ENCODE results near the gene ERFL. TPM values are rescaled to one million over a fixed set of nuclear protein-coding genes. Genes with fewer than 3 reads are reported as not detected.

ERFL gene
- total RNA-seq, 1 experiment from 2014 or later, result 0.79 TPM

GRCh38 chr19:41907994-41908615 lies 20.1 kb downstream of the ERFL start:
- Histone ChIP-seq H3K4me2 (ENCODE audit: low read length) (no peak overlapping the region), H3K79me2 (ENCODE audit: insufficient read depth, low read length) (no peaks in the 10 kb centered on the region), H3K4me3 (replicated peaks in 1 of 2; ENCODE audit: low read depth in 1 of 2, low read length in 2 of 2) (no peak overlapping the region), H3K9me3 (ENCODE audit: control insufficient read depth in 1 of 2, insufficient read depth in 1 of 2, low read depth in 1 of 2, low read length in 2 of 2) (no peaks in the 10 kb centered on the region), H4K20me1 (ENCODE audit: insufficient read depth) (no peaks in the 10 kb centered on the region), H2AFZ (ENCODE audit: low read depth, low read length, poor library complexity, severe bottlenecking) (no peak overlapping the region), H3K36me3 (ENCODE audit: control insufficient read depth in 1 of 2, insufficient read depth in 2 of 2, low read length in 2 of 2) (peaks cover 16 to 20% of the 10 kb centered on the region in 2 experiments; a peak in 3 of 4 replicates), H3K27me3 (ENCODE audit: insufficient read depth, low read length) (no peaks in the 10 kb centered on the region), H3K9ac (ENCODE audit: low read length) (no peak overlapping the region), H3K27ac (ENCODE audit: low read depth, low read length) (no peak overlapping the region), H3K9me2 (ENCODE audit: insufficient read depth) (no peaks in the 10 kb centered on the region), H3K4me1 (ENCODE audit: control insufficient read depth in 1 of 2, insufficient read depth in 2 of 2, low read length in 2 of 2) (peaks cover 0 to 6% of the 10 kb centered on the region in 2 experiments; a peak in 1 of 4 replicates)
- POLR2A ChIA-PET, result no interaction called here
- BruUV-seq (replicated peaks), result no TSS peak
- DNase-seq (ENCODE audit: low read depth, low spot score) (no peak), ATAC-seq (no peak)
- TF ChIP-seq ZBTB33 (IDR thresholded peaks at IDR 0.05; ENCODE audit: extremely low read depth, insufficient replicate concordance, low read length) (no peak), ATF3 (IDR thresholded peaks at IDR 0.05) (no peak), CEBPB (IDR thresholded peaks at IDR 0.05; ENCODE audit: low read depth) (no peak), SRF (IDR thresholded peaks at IDR 0.05; ENCODE audit: low read depth) (no peak), POLR2AphosphoS5 (IDR thresholded peaks at IDR 0.05; ENCODE audit: low read depth, low read length) (no peak), SP1 (IDR thresholded peaks at IDR 0.05; ENCODE audit: low read depth) (no peak), CBX3 (IDR thresholded peaks at IDR 0.05; ENCODE audit: low read depth) (no peak), ZFX (IDR thresholded peaks at IDR 0.05) (no peak), POLR2A (IDR thresholded peaks at IDR 0.05; ENCODE audit: borderline replicate concordance, extremely low read depth, insufficient read depth, insufficient read length) (no peak), MAX (IDR thresholded peaks at IDR 0.05) (no peak), JUND (IDR thresholded peaks at IDR 0.05) (no peak), ZNF274 (IDR thresholded peaks at IDR 0.05; ENCODE audit: low read depth, low read length) (no peak), EZH2phosphoT487 (IDR thresholded peaks at IDR 0.05; ENCODE audit: borderline replicate concordance) (no peak), FOSL1 (IDR thresholded peaks at IDR 0.05; ENCODE audit: low read depth) (no peak), SIN3A (IDR thresholded peaks at IDR 0.05; ENCODE audit: low read depth) (no peak), TCF7L2 (IDR thresholded peaks at IDR 0.05; ENCODE audit: borderline replicate concordance, extremely low read depth, insufficient read depth, insufficient read length) (no peak), REST (IDR thresholded peaks at IDR 0.05; ENCODE audit: low read depth) (no peak), RAD21 (IDR thresholded peaks at IDR 0.05; ENCODE audit: low read depth) (no peak), YY1 (IDR thresholded peaks at IDR 0.05; ENCODE audit: extremely low read depth, insufficient replicate concordance, low read depth, low read length) (no peak), EGR1 (IDR thresholded peaks at IDR 0.05; ENCODE audit: low read depth) (no peak)
- CTCF ChIA-PET, result no interaction called here
- intact Hi-C loops (cut with micrococcal nuclease), result no loop called here
- RAD21 ChIA-PET (ENCODE audit: low non-redundant PET in 1 of 2, low total read pairs in 2 of 2, uncharacterized antibody in 2 of 2, unreplicated experiment in 2 of 2), result no interaction called here

Measured in HCT116 (cell line).